Measurements from ENCODE around the gene NRCAM.
"Not testable (repeated sequence)": the region's sequence is repeated elsewhere in the genome, so short reads cannot be mapped to it uniquely, and the experiment has no call there.

Gene NRCAM

DNA sequence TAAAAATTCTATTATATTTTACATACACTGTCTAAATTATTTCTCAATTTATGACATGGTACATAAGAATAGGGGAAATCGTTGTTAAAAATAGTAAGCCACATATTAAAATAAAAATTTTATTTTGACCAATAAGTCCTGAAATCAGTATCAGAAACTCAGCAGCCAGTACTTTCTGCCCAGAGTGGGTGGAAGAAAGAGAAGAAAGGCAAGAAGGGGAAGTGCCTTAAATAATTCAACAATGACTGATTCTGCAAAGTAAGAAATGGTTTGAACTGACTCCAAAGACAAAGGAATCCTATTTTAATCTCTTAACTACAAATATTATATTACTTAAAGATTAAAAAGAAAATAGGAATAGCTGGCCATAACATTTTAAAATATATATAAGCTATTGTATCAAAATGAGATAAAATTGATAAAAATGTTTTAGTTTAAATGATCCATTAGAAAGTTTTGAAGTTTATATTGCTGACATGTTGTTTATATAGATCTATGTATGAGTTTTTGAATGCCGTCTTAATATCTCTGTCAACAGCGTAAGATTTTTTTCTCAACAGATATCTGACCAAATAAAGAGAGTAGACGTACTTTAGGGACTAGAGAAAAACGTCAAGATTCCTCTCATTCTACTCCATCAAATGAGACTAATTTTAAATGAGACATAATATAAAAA, 30.2 kb upstream of the NRCAM start:
- Histone ChIP-seq H3K36me3 (peaks cover 20% of the 10 kb centered on the region; the same call in 1 of the 2 replicates), H3K4me2 (no peak overlapping the region), H3K27ac (no peak overlapping the region), H3K4me3 (no peak overlapping the region), H4K20me1 (no peaks in the 10 kb centered on the region), H3K4me1 (no peaks in the 10 kb centered on the region), H3K27me3 (no peaks in the 10 kb centered on the region), H3K9ac (no peak overlapping the region), H3K9me3 (no peaks in the 10 kb centered on the region)
- TF ChIP-seq Cebpa-rat (IDR thresholded peaks at IDR 0.05), result no peak

DNA sequence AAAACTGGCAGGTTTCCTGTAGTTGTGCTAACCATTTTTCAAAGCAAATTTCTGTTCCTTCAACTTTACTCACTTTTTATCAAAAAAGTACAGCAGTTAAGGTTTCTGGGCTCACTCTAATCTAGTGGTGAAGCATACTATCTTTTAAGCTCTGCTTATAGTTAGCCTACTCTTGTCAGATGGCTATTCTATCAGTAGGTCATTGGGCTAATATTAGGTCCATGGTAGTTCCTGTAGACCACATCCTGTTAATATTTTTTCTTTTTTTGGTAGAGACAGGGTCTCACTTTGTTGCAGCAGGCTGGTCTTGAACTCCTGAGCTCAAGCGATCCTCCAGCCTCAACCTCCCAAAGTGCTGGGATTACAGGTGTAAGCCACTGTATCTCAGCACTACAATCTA, 27.9 kb upstream of the NRCAM start:
- H3K4me2 ChIP-seq, result no peak overlapping the region
- no peak overlapping the region for H3K27ac ChIP-seq
- no peaks in the 10 kb centered on the region for H3K27me3 ChIP-seq
- TF ChIP-seq Cebpa-rat (IDR thresholded peaks at IDR 0.05), result no peak
- H4K20me1 ChIP-seq, result no peaks in the 10 kb centered on the region
- 0 out of 2 replicates have a peak, but pooled peaks cover 11% of the 10 kb centered on the region for H3K36me3 ChIP-seq
- no peak overlapping the region for H3K9ac ChIP-seq
- no peaks in the 10 kb centered on the region for H3K9me3 ChIP-seq
- H3K4me1 ChIP-seq, result no peaks in the 10 kb centered on the region
- H3K4me3 ChIP-seq, result no peak overlapping the region

- Histone ChIP-seq H3K4me2 (no peak overlapping the region), H3K27ac (no peak overlapping the region), H3K36me3 (peaks cover 36% of the 10 kb centered on the region), H3K27me3 (no peaks in the 10 kb centered on the region), H3K4me1 (no peaks in the 10 kb centered on the region), H3K4me3 (no peak overlapping the region), H3K9ac (no peak overlapping the region), H3K9me3 (no peaks in the 10 kb centered on the region), H4K20me1 (no peaks in the 10 kb centered on the region)
- TF ChIP-seq Cebpa-rat (IDR thresholded peaks at IDR 0.05), result no peak
Measured at GRCh38 chr7:108480311-108480710, 24.1 kb upstream of the NRCAM start.

- H3K27me3 ChIP-seq, result no peaks in the 10 kb centered on the region
- H3K4me2 ChIP-seq, result no peak overlapping the region
- H3K4me1 ChIP-seq, result no peaks in the 10 kb centered on the region
- no peak for TF ChIP-seq Cebpa-rat (IDR thresholded peaks at IDR 0.05)
- no peaks in the 10 kb centered on the region for H3K9me3 ChIP-seq
- H4K20me1 ChIP-seq, result no peaks in the 10 kb centered on the region
- peaks cover 36% of the 10 kb centered on the region for H3K36me3 ChIP-seq
- H3K27ac ChIP-seq, result no peak overlapping the region
- no peak overlapping the region for H3K4me3 ChIP-seq
- H3K9ac ChIP-seq, result no peak overlapping the region
Measured at GRCh38 chr7:108479751-108480150, 23.5 kb upstream of the NRCAM start.

GRCh38 chr7:108479118-108479517, 22.9 kb upstream of the NRCAM start:
- no peaks in the 10 kb centered on the region for H3K4me1 ChIP-seq
- H3K9me3 ChIP-seq, result no peaks in the 10 kb centered on the region
- peaks cover 33% of the 10 kb centered on the region for H3K36me3 ChIP-seq
- H3K4me3 ChIP-seq, result no peak overlapping the region
- TF ChIP-seq Cebpa-rat (IDR thresholded peaks at IDR 0.05), result no peak
- no peak overlapping the region for H3K9ac ChIP-seq
- no peaks in the 10 kb centered on the region for H3K27me3 ChIP-seq
- H3K27ac ChIP-seq, result no peak overlapping the region
- H4K20me1 ChIP-seq, result no peaks in the 10 kb centered on the region
- H3K4me2 ChIP-seq, result no peak overlapping the region

- H4K20me1 ChIP-seq, result peaks cover 19% of the 10 kb centered on the region; the same call in 1 of the 2 replicates
- H3K4me3 ChIP-seq, result no peak overlapping the region
- H3K27ac ChIP-seq, result no peak overlapping the region
- H3K4me1 ChIP-seq, result peaks cover 14% of the 10 kb centered on the region
- peak overlapping the region; percentile 46; the same call in 1 of the 2 replicates for H3K4me2 ChIP-seq
- no peaks in the 10 kb centered on the region for H3K9me3 ChIP-seq
- H3K9ac ChIP-seq, result no peak overlapping the region
- peaks cover 3% of the 10 kb centered on the region; the same call in 1 of the 2 replicates for H3K27me3 ChIP-seq
- no peaks in the 10 kb centered on the region for H3K36me3 ChIP-seq
- no peak for TF ChIP-seq Cebpa-rat (IDR thresholded peaks at IDR 0.05)
Measured at GRCh38 chr7:108468246-108468645, 12.0 kb upstream of the NRCAM start.

DNA sequence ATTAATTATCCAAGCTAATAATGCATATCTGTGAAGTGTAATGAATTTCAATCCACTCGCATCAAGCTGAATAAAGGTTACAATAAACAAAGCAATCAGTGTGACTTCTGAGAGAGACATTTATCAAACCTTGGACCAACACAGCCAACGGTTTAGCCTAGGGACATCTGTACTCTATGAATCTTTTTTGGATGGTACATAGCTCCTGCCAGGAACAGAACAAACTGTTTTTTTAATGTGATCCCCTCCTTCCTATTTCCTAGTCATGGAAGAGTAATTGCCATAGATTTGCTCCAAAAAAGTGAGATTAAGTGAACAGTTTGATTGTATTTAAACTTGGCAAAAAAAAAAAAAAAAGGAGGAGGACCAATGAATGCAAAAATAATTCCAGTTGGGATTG, 11.2 kb upstream of the NRCAM start:
- no peak overlapping the region for H3K27ac ChIP-seq
- peaks cover 19% of the 10 kb centered on the region; the same call in 1 of the 2 replicates for H4K20me1 ChIP-seq
- H3K9me3 ChIP-seq, result no peaks in the 10 kb centered on the region
- no peak overlapping the region for H3K4me2 ChIP-seq
- TF ChIP-seq Cebpa-rat (IDR thresholded peaks at IDR 0.05), result no peak
- peaks cover 14% of the 10 kb centered on the region for H3K4me1 ChIP-seq
- no peak overlapping the region for H3K9ac ChIP-seq
- H3K4me3 ChIP-seq, result no peak overlapping the region
- peaks cover 3% of the 10 kb centered on the region; the same call in 1 of the 2 replicates for H3K27me3 ChIP-seq
- no peaks in the 10 kb centered on the region for H3K36me3 ChIP-seq

- not testable (repeated sequence) for H3K36me3 ChIP-seq, H3K9me3 ChIP-seq, H3K27ac ChIP-seq, H3K9ac ChIP-seq, H3K27me3 ChIP-seq, H3K4me3 ChIP-seq, H3K4me2 ChIP-seq
- peaks cover 19% of the 10 kb centered on the region; the same call in 1 of the 2 replicates for H4K20me1 ChIP-seq
- H3K4me1 ChIP-seq, result peaks cover 14% of the 10 kb centered on the region
Measured at GRCh38 chr7:108466322-108466721, 10.1 kb upstream of the NRCAM start.

- peaks cover 3% of the 10 kb centered on the region; the same call in 1 of the 2 replicates for H3K27me3 ChIP-seq
- TF ChIP-seq Cebpa-rat (IDR thresholded peaks at IDR 0.05), result no peak
- H3K9ac ChIP-seq, result no peak overlapping the region
- H3K27ac ChIP-seq, result no peak overlapping the region
- no peak overlapping the region for H3K4me3 ChIP-seq
- no peak overlapping the region for H3K4me2 ChIP-seq
- no peaks in the 10 kb centered on the region for H3K36me3 ChIP-seq
- peaks cover 12% of the 10 kb centered on the region; the same call in 1 of the 2 replicates for H4K20me1 ChIP-seq
- peaks cover 14% of the 10 kb centered on the region for H3K4me1 ChIP-seq
- H3K9me3 ChIP-seq, result no peaks in the 10 kb centered on the region
Measured at GRCh38 chr7:108464743-108465142, 8.5 kb upstream of the NRCAM start.

GRCh38 chr7:108463613-108464012, 7.4 kb upstream of the NRCAM start:
- Histone ChIP-seq H3K27ac (no peak overlapping the region), H3K27me3 (peaks cover 4% of the 10 kb centered on the region; the same call in 1 of the 2 replicates), H3K4me1 (peaks cover 4% of the 10 kb centered on the region), H4K20me1 (peaks cover 10% of the 10 kb centered on the region; the same call in 1 of the 2 replicates), H3K9me3 (no peaks in the 10 kb centered on the region), H3K9ac (no peak overlapping the region), H3K4me2 (no peak overlapping the region), H3K36me3 (no peaks in the 10 kb centered on the region), H3K4me3 (no peak overlapping the region)
- TF ChIP-seq Cebpa-rat (IDR thresholded peaks at IDR 0.05), result no peak

All from BLaER1 (cell line).